Fibroblast of skin of back (primary cell): ENCODE data around the gene BCAS4. TPM values are rescaled to one million over a fixed set of nuclear protein-coding genes. Genes with fewer than 3 reads are reported as not detected.
"Not testable (repeated sequence)": the region's sequence is repeated elsewhere in the genome, so short reads cannot be mapped to it uniquely, and the experiment has no call there.

Source experiments
- DNase-seq: peaks from one replicate; pipeline ENCODE4 v3.0.0-alpha.2; 2013
- polyA plus RNA-seq, 2 experiments: library from polyadenylated mRNA; unstranded; fragments of 120-200 nt; gene quantifications; one replicate each; pipeline ENCODE4 v1.2.1, GENCODE V29; 2013; ENCODE audit not compliant: insufficient read length in 2 of 2

The BCAS4 gene, protein sequence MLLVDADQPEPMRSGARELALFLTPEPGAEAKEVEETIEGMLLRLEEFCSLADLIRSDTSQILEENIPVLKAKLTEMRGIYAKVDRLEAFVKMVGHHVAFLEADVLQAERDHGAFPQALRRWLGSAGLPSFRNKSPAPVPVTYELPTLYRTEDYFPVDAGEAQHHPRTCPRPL
- 14.7 TPM for polyA plus RNA-seq (2013, experiment 1 of 2; ENCODE audit: insufficient read length)
- 14.0 TPM for polyA plus RNA-seq (2013, experiment 2 of 2; ENCODE audit: insufficient read length)

DNA sequence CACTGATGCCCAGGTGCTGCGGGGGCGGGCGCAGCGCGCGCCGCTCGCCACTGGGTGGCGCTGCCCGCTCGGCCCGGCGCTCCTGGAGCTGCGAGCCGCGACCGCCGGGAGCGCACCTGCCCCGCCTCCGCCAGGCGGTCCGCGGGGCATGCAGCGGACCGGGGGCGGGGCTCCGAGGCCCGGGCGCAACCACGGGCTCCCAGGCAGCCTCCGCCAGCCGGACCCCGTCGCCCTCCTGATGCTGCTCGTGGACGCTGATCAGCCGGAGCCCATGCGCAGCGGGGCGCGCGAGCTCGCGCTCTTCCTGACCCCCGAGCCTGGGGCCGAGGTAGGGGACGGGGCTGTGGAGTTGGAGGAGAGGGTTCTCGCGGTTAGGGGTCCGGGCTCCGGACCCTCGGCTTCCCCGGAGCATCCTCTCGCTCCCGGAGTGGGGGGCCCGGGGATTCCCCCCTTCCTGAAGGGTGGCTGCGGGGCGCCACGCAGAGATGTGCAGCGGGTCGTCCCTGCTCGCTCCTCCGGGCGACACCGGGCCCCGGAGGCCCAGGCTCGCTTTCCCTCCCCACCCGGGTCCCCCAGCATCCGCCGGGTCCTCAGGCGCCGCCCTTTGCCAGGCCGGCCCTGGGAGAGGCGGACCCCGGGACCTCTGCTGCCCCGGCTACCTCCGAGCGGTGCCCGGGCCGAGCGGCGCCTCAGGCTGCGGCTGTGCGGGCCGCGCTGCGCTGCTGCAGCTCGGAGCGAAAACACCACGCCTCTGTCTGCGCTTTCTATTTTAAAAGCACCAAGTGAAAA lies at the start of gene BCAS4:
TSS of gene BCAS4 (plus strand) at position 216 of the 789 bp plus-strand sequence. CDS start at position 239, 23 bp downstream.
- peak; percentile 82 for DNase-seq

DNA sequence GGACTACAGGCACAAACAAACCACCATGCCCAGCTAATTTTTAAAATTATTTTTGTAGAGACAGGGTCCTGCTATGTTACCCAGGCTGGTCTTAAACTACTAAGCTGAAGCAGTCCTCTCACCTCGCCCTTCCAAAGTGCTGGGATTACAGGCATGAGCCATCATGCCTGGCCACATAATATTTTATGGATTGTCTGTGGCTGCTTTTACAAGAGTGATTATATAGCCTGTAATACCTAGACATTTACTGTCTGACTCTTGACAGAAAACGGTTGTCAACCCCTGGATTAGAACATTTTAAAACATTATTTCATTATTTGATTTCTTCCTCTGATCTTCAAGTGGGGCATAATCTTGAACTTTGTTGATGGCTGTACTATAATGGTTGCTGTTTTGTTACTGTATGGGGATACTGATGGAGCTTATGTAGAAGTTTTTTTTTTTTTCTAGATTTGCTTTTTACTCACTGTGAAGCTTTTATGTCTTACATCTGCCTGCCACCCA lies 49.2 kb upstream of the BCAS4 start:
- no peak for DNase-seq

DNA sequence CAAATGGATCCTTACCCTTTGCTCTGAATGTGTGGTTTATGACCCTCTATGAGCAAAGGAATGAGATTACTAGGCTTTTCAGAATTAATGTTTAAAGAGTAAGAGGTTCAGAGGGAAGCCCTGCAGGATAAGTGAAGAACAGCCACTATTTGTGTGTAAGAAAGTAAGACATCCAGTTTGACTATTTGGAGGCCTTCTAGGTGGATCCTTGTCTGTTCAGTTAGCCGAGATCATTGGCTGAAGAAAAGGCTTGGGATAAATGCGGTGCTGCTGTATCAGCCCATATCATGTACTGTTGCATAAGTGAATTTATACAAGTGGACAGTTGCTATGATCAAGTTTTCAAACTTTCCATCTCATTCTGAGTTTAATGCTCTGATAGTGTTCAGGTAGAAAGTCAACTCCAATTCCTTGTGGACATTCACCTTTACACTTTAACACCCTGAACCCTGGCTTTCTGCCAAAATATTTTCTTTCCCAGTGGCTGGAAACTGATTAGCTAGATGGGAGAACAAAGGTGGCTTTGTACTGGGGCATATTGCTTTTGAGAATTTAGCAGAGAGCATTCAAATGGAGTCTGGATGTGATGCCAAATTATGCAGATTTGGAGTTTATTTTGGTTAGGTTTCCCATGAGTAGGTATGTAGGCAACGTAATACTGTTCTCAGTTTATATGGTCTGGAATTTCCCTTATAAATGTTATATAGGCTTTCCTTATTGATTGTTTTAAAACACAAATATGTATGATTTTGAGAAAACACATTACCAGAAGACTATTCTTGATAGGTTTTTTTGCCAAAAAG lies 48.5 kb upstream of the BCAS4 start:
- DNase-seq, result no peak

DNA sequence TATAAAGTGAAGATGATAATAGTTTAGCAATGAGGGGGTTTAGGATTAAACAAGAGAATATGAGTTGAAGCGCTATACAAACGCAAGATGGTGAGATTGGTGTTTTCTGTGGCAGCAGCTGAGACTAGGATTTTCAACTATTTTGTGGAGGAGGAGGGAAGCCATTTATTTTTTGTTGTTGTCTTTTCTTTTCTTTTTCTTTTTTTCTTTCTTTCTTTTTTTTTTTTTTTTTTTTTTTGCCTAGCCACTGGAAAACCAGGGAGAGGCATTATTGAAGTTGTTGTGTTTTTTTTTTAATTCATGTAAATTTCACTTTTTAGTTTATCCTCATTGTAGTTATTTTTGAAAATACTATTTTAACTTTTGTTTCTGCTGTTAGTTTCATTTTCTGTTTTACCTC lies 47.6 kb upstream of the BCAS4 start:
- DNase-seq, result no peak

DNA sequence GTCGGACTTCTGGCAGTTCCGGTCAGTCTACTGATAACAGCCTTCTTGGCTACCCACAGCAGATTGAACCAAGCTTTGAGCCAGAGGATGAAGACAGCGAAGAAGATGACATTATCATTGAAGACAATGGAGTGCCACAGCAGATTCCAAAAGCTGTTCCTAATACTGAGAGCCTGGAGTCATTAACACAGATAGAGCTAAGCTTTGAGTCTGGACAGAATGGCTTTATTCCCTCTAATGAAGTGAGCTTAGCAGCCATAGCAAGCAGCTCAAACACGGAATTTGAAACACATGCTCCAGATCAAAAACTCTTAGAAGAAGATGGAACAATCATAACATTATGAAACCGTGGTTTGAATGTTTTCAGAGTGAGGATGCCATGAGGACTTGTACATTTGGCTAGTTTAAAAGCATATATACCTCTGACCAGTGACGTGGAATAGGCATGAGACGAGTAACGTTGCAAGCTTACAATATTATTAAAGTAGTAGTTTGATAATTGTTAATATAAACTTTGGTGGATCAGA lies 44.7 kb upstream of the BCAS4 start:
- DNase-seq, result no peak

DNA sequence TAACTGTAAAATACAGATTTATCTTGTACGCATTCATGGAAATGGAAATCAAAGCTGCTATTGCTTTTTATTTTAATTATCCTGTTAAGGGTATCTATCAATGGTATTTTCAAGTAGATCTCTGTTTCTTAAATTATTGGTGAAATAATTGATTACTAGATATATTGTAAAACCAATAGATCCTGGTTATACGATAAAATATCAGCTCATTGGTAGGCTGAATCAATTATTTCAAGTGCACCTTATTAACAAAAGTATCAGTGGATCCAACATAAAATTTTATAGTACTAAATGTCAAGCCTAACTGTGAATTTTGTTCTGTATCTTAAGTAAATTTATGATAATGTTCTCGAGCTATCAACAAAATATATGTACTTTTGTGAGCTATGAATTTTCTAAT lies 41.7 kb upstream of the BCAS4 start:
- DNase-seq, result no peak

DNA sequence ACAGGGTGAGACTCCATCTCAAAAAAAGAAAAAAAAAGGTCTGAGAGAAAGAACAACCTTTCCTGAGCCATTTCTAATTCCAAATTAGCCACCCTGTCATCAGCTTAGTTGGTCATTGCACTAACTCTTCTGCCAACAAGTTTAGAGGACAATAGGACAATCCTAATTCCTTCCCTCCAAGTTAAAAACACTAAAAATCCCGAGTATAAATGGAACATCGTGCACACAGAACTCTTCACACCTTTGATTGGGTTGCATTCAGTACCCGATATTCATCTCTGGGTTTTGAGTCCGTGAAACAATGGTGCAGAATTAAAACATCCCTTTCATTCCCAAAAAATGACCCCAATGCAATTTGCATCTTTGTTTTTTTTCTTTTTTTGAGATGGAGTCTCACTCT lies 40.4 kb upstream of the BCAS4 start:
- no peak for DNase-seq

DNA sequence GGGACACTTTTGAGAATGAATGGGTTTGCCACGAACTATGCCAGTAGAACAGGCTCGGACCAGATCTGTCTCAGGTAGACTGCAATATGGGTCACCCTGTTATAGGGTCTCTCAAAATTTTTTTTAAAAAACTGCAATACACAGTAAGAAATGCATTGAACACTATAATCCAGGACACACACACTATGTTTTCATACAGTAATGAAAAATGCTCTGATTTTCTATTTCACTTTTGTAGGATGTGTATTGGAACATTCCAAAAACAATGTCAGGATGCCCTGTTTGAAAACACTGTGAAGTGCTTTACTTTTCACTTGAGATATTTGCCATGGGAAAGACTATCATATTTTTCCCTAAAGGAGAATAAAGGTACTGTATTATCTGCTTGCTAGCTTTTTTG lies 38.4 kb upstream of the BCAS4 start:
- DNase-seq, result no peak

DNA sequence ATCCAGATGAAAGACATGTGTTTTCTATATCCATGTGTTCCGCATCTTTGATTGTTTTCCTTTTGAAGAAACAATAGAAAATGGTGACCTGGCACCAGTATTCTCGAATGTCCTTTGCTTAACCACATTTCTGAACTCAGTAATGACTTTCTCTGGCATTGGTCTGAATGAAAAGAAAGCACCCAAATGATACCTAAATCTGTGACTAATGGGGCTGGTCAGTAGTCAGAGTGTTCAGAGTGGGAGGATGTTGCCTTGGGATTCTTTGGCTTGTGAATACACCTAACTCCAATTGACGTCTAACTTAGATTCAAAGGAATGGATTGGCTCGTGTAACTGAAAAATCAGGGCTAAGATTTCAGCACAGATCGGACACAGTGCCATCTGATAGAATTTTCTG lies 36.4 kb upstream of the BCAS4 start:
- no peak for DNase-seq

DNA sequence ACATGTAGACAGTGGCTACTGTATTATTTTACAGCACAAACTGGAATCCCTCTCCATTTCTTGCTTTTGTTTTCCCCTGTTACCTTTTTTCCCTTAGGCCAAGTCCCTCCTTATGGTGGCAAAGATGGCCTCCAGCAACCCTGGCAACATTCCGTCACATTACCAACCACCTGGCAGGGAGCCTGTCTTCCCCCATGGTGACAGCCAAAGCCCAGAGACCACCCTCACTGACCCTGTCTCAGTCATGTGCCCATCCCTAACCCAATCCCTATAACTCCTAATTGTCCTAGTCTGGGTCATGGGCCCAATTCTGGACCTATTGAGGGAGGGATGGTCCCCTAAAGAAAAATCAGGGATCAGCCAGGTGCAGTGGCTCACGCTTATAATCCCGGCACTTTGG lies 35.9 kb upstream of the BCAS4 start:
- DNase-seq, result no peak

DNA sequence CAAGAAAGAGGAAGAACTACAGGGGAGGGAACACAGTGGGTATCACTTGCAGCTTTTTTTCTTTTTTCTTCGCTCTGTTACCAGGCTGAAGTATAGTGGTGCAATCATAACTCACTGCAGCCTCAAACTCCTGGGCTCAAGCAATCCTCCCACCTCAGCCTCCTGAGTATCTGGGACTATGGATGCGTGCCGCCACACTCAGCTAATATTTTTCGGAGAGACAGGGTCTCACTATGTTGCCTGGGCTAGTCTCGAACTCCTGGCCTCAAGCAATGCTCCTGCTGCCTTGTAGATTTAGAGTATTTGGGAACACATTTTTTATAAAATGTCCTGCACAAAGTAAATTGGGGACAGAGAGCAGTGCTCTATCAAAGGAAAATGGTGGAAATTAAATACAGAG lies 35.2 kb upstream of the BCAS4 start:
- no peak for DNase-seq

DNA sequence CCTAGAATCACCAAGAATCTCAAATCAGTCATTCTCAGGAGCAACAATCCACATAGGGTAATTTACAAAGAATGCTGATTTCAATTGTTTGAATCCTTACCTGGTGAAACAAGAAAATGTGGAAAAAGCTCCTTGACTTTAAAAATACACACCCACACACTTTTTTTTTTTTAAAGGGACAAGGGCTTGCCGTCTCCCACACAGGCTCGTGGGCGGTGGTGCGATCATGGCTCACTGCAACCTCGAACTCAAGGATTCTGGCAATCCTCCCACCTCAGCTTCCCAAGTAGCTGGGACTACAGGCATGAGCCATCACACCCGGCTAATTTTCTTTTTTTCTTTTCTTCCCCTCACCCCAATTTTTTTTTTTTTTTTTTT lies 32.8 kb upstream of the BCAS4 start:
- DNase-seq, result no peak

DNA sequence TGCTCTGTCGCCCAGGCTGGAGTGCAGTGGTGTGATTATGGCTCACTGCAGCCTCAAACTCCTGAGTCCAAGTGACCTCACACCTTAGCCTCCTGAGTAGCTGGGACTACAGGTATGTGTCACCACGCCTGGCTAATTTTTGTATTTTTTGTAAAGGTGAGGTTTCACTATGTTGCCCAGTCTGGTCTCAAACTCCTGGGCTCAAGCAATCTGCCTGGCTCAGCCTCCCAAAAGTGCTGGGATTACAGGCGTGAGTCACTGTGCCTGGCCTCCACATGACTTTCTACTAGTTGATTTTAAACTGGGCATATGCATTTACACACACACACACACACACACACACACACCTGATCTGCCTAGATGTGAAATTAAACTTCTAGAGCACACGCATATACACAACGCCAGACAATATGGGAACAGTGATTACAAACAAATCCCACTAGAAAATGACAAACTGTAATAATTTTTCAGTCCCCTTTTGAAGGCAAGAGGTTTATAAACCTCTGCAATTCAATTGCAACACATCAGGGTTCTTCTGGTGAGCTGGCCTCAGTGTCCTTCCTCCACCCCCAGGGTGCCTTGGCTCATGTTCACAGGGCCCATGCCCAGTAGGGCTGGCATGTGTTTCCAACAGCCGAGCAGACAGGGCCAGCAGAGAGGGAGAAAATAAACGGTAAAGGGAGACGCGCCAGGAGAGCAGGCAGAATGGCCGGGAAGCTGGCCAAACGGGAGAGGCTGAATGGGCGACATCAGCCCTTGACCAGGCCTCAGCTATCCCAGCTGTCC lies 32.2 kb upstream of the BCAS4 start:
- peak; percentile 28 for DNase-seq

DNA sequence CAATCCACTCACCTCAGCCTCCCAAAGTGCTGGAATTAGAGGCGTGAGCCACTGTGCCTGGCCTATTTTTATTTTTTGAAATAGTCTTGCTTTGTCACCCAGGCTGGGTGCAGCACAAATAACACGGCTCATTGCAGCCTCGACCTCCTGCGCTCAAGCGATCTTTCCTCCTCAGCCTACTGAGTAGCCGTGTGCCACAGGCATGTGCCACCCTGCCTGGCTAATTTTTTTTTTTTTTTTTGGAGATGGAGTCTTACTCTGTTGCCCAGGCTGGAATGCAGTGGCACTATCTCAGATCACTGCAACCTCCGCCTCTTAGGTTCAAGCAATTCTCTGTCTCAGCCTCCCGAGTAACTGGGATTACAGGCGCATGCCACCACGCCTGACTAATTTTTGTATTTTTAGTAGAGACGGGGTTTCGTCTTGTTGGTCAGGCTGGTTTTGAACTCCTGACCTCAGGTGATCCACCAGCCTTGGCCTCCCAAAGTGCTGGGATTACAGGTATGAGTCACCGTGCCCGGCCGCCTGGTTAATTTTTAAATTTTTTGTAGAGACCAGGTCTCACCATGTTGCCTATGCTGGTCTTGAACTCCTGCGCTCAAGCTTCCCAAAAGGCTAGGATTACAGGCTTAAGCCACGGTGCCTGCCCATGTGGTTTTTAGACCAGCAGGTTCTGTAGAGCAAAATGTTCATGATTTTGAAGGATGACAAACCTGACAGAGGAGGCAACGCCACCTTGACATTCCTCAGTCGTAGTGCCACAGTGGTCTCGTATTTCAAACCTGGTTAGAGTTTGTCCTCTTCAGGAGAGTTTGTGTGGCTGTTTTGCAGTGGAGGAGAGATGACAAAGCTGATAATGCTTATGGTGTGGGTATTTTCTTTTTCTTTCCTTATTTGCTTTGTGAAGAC lies 31.1 kb upstream of the BCAS4 start:
- DNase-seq, result not testable (repeated sequence)

DNA sequence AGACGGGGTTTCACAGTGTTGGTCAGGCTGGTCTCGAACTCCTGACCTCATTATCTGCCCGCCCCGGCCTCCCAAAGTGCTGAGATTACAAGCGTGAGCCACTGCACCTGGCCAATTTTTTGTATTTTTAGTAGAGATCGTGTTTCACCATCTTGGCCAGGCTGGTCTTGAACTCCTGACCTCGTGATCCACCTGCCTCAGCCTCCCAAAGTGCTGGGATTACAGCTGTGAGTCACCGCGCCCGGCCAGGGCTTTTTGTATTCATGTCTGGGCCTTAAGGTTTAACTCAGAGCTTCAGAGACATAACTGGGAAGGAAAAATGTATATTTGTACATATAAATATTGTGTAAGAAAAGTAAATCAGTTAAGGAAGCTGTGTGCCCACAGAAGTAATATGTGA lies 29.6 kb upstream of the BCAS4 start:
- DNase-seq, result not testable (repeated sequence)

DNA sequence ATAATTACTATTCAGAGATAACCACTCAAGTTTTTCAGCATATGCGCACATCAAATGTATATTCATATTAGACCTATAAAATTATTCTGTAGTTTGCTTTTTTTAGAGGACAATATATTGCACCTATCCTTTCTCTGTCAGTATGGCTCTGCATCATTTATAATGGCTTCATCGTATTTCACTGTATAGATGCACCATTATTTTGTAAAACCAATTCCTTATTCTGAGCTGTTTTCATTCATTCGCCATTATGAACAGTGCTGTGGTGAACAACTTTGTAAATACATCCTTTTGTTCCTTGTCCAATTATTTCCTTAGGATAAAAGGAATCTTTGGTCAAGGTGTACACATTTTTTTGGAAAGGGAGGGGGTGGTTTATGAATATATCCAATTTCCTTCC lies 29.2 kb upstream of the BCAS4 start:
- DNase-seq, result no peak

DNA sequence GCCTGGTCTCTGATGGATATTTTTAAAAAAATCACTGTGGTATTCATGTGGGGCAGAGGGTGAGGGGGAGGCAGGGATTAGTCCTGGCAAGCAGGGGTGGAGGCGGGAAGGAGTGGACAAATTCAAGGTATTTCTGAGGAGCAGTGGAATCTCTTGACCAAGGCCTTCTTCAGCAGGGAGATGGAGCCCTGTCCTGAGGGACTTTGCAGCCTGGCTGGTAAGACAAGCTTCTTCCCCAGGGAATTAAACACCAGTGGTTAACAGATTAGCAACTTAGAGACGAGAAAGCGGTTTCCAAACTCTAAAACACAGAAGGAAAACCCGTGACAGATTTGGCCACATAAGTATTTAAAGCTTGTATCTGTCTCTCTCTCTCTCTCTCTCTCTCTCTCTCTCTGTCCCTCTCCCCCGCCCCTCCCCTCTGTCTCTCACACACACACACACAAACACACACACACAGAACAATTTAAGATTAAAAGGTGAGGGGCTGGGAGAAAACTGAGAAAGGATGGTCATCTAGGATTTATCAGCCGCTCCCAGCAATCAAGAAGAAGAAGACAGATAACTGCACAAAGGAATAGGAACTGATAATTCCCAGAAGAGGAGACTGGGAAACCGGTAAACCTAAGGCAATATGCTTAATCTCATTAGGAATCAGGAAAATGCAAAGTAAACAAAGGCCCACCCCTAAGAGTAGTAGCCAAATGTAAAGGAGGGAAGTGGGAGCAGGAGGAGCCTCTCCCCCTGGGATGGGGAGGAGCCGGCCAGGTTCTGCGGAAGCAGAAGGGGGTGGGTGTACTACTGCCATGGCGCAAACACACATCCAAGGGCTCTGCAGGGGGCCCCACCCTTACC lies 27.7 kb upstream of the BCAS4 start:
- peak; percentile 28 for DNase-seq

DNA sequence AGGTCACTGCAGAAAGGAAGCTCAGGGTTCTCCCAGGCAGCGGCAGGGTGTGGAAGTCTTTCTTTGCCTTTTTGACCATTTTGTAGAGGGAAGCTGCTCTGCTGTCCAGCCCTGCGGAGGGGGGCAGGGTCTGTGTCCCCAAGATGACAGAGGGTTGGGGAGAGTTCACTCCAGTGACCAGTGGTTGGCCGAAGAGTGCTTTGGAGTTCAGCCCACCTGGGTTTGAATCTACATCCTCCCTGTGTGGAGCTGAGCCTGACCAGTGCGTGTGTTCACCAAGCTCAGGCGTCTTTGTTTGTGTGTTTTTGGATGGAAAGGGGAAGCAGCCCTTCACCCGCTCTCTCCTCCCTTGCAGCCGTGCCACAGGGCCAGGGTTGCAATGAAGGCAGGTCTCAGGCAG lies 25.9 kb upstream of the BCAS4 start:
- DNase-seq, result not testable (repeated sequence)

DNA sequence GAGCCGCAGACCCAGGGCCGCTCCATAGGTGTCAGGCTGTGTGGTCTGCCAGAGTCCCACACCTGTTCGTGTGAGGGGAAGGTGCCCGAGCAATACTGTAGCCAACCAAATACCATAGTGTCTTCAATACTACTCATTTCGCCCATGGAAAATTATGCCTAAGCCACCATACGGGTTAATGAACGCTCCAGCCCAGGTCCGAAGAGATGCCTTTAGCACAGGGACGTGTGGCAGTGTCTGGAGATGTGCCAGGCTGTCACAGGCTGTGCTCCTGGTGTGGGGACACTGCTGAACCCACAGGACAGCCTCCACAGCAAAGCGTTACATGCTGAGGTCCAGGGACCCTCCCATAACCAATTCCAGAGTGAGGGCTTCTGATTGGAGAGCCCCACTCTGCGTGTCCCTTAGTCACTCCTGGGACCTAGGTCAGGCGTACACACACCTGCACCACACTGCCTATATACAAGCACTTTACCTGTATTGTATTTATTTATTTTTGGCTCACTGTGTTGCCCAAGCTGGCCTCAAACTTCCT lies 25.2 kb upstream of the BCAS4 start:
- DNase-seq, result not testable (repeated sequence)
